WERI-Rb-1 (cell line): ENCODE results near the gene TBCCD1.
A peak's percentile ranks its signal among the peaks of the same experiment; 100 is the strongest.
"Not testable (repeated sequence)": the region's sequence is repeated elsewhere in the genome, so short reads cannot be mapped to it uniquely, and the experiment has no call there.

ENCODE experiments used
- DNase-seq: peaks from one replicate; pipeline ENCODE4 v3.0.0-alpha.2; 2020
- H3K27ac ChIP-seq: fragments of 250-450 bp; sonication (Bioruptor Pico); 2 replicates; pipeline ENCODE4 v1.5.1; 2020; ENCODE audit warnings: mild to moderate bottlenecking, moderate library complexity
- H3K27me3 ChIP-seq: fragments of 250-450 bp; sonication (Bioruptor Pico); 2 replicates; pipeline ENCODE4 v1.5.1; 2021; ENCODE audit warnings: mild to moderate bottlenecking, low read depth, moderate library complexity; ENCODE audit not compliant: insufficient read depth, severe bottlenecking
- H3K36me3 ChIP-seq: fragments of 250-450 bp; sonication (Bioruptor Pico); 2 replicates; pipeline ENCODE4 v1.5.1; 2020; ENCODE audit warnings: mild to moderate bottlenecking, moderate library complexity
- H3K4me3 ChIP-seq: 2 replicates; pipeline ENCODE4 v1.5.1; 2011; ENCODE audit warnings: low read depth, mild to moderate bottlenecking, control low read depth, low read length
- H3K9me3 ChIP-seq: fragments of 250-450 bp; sonication (Bioruptor Pico); 2 replicates; pipeline ENCODE4 v1.5.1; 2021; ENCODE audit warnings: mild to moderate bottlenecking, moderate library complexity; ENCODE audit not compliant: severe bottlenecking
- TF ChIP-seq, protein P1 (sequence below): IDR thresholded peaks from 2 replicates; pipeline ENCODE4 v1.5.1; 2011; ENCODE audit warnings: low read depth, mild to moderate bottlenecking, control low read depth, inconsistent platforms, low read length

TBCCD1 gene

DNA sequence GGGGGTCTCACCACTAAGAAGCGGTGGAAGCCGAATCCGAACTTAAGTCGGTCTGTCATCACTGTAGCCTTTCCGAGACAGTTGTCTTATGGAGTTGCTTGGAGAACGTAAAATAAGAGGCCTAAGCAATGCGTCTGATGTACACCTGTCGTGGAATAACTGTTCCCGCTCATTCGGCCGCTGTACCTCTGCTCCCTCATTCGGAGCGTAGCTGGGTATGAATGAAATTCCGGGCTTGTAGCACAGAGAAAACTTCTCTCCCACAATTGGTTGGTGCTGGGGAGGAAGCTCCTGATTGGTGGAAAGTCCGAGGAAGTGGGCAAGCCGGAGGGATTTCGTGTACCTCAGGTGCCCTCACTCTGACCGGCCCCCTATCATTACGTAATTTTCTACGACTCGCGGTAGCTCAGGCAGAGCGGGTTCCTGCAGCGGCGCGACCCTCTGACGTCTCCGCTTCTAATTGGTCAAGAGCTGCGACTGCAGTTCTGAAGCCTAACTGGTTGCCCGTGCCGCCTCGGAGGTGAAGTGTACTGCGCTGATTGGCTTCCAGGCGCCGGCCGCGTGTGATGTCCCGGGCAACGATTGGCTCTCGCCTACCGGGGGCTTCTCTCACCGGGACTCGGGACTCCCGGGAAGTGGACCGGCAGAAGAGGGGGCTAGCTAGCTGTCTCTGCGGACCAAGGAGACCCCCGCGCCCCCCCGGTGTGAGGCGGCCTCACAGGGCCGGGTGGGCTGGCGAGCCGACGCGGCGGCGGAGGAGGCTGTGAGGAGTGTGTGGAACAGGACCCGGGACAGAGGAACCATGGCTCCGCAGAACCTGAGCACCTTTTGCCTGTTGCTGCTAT lies 3.2 kb upstream of the TBCCD1 start, which contains the start of gene DNAJB11:
Gene DNAJB11 (plus strand): TSS at position 625 of the 845 bp plus-strand sequence. CDS start 178 bp downstream, at position 803.
- H3K9me3 ChIP-seq: no peaks in the 10 kb centered on the region
- DNase-seq: peak; percentile 98
- H3K27ac ChIP-seq: peak within 1 kb of the TSS; percentile 86
- H3K36me3 ChIP-seq: peaks cover 32% of the 10 kb centered on the region
- H3K27me3 ChIP-seq: no peaks in the 10 kb centered on the region
- peak within 1 kb of the TSS; percentile 72 for H3K4me3 ChIP-seq
- TF ChIP-seq, protein P1, sequence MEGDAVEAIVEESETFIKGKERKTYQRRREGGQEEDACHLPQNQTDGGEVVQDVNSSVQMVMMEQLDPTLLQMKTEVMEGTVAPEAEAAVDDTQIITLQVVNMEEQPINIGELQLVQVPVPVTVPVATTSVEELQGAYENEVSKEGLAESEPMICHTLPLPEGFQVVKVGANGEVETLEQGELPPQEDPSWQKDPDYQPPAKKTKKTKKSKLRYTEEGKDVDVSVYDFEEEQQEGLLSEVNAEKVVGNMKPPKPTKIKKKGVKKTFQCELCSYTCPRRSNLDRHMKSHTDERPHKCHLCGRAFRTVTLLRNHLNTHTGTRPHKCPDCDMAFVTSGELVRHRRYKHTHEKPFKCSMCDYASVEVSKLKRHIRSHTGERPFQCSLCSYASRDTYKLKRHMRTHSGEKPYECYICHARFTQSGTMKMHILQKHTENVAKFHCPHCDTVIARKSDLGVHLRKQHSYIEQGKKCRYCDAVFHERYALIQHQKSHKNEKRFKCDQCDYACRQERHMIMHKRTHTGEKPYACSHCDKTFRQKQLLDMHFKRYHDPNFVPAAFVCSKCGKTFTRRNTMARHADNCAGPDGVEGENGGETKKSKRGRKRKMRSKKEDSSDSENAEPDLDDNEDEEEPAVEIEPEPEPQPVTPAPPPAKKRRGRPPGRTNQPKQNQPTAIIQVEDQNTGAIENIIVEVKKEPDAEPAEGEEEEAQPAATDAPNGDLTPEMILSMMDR: no peak

DNA sequence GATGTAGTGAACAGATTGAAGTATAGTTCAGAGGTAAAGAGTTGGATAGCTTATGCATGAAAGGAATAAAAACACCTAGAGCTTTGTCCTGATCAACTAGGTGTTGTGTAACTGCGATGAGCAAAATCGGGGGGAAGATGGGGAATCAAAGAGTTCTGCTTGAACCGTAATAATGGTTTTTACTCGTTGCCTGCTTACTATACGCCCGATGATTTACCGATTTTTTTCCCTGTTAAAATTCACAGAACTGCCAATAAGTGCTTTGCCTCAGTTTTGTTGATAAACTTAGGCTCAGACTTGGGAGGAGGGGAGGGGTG lies 2.6 kb upstream of the TBCCD1 start:
- TF ChIP-seq, protein P1: no peak
- peaks cover 26% of the 10 kb centered on the region for H3K36me3 ChIP-seq
- no peaks in the 10 kb centered on the region for H3K9me3 ChIP-seq
- H3K27me3 ChIP-seq: no peaks in the 10 kb centered on the region
- DNase-seq: no peak
- H3K27ac ChIP-seq: peak overlapping the region; percentile 60
- H3K4me3 ChIP-seq: peak overlapping the region; percentile 62

DNA sequence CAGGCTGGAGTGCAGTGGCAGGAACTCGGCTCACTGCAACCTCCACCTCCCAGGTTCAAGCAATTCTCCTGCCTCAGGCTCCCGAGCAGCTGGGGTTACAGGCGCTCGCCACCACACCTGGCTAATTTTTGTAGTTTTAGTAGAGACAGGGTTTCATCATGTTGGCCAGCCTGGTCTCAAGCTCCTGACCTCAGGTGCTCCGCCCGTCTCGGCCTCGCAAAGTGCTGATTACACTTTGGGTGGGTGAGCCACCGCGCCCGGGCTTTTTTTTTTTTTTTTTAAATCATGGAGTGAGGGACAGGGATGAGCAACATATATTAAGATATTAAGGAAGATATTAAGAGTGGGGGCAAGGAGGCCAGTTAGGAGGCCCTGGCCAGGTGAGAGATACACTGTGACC lies 2.2 kb upstream of the TBCCD1 start:
- Histone ChIP-seq H3K36me3 (peaks cover 23% of the 10 kb centered on the region), H3K4me3 (peak overlapping the region; percentile 62)
- H3K27me3 ChIP-seq, H3K27ac ChIP-seq, H3K9me3 ChIP-seq, DNase-seq: not testable (repeated sequence)

DNA sequence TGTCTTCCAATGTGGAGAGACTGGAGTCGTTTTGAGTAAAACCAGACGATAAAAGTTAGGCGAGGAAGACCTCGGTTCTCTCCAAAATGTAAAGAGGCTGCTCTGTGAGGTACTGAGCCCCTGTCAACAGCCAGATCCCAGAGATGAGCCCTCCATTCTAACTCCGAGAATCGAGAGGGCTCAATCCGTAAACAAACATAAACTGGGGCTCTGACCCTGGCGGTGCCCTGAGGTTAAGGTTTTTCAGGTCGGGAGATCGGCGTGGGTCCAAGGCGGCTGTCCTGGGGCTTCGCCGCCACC lies 417 bp downstream of the TBCCD1 start:
- Histone ChIP-seq H3K36me3 (no peaks in the 10 kb centered on the region; the same call in 1 of the 2 replicates), H3K4me3 (peak overlapping the region; percentile 89), H3K27me3 (no peaks in the 10 kb centered on the region), H3K9me3 (no peaks in the 10 kb centered on the region), H3K27ac (peak overlapping the region; percentile 75)
- TF ChIP-seq, protein P1: no peak
- DNase-seq: no peak

DNA sequence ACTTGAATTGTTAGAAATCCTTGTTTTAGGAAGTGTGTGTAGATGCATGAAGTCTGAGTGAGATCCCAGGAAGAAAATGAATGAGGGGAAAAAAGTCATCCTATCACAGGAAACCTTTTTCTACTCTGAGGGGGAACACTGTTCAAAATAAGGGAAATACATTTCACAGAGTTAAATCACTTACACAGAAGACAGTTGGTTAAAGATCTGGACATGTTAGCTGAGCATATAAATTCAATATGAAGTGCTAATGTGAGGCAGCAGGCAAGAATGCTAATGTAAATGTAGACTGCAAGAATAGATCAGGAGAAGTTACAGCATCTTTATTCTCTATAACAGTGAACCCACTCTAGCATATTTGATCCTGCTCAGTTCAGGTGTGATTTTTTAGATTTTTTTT lies 2.6 kb downstream of the TBCCD1 start:
- H3K4me3 ChIP-seq: no peak overlapping the region
- no peak overlapping the region for H3K27ac ChIP-seq
- no peaks in the 10 kb centered on the region for H3K27me3 ChIP-seq
- no peaks in the 10 kb centered on the region; the same call in 1 of the 2 replicates for H3K36me3 ChIP-seq
- TF ChIP-seq, protein P1: no peak
- no peaks in the 10 kb centered on the region for H3K9me3 ChIP-seq
- no peak for DNase-seq

DNA sequence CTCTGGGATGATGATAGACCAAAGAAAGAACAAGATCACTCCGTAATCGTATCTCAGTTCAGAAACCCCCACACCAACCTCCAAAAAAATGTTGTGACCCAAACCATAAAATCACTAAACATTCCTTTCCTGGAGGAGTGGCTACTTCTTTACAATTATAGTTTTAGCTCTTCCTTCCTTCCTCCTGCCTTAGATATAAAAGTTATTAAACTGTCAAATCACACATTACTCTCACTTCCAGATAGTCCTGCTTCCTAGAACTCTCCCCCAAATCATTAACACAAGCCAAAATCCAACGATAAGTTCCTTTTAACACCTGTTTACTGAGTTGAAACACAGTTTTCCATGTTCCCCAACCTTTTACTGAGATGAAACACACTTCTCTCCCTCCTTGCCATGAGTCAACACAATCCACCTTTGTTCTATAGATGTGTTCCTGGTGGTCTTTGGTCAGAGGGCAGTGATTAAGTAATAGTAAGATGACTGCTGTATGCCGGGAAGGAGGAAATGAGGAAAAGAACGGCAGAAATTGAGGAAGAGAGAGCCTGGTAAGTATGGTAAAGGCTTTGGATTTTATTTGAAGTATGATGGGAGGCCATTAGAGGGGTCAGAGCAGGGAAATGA lies 14.6 kb downstream of the TBCCD1 start:
- no peak overlapping the region for H3K4me3 ChIP-seq
- H3K36me3 ChIP-seq: peaks cover 16% of the 10 kb centered on the region
- no peaks in the 10 kb centered on the region for H3K9me3 ChIP-seq
- H3K27ac ChIP-seq: no peak overlapping the region
- TF ChIP-seq, protein P1: no peak
- DNase-seq: no peak
- no peaks in the 10 kb centered on the region for H3K27me3 ChIP-seq
